SK-N-MC (cell line): ENCODE data around the gene LAMA3.

Experiments
- EZH2 ChIP-seq: fragments of 200-600 bp; sonication (generic); IDR thresholded peaks from one replicate; pipeline ENCODE4 v1.6.1; 2017; ENCODE audit warnings: antibody characterized with exemption
- POLR2AphosphoS5 ChIP-seq: IDR thresholded peaks from 2 replicates; pipeline ENCODE4 v1.6.1; 2012; ENCODE audit warnings: mild to moderate bottlenecking, low read depth, low read length, borderline replicate concordance

- TF ChIP-seq EZH2 (no peak), POLR2AphosphoS5 (no peak)
Measured at GRCh38 chr18:23731861-23732260, 42.6 kb downstream of the LAMA3 start.
